GM19438 (cell line): ENCODE results near the gene PER1.

Experiments
- ATAC-seq: cut with Tn5 transposase; IDR thresholded peaks from one replicate; pipeline ENCODE4 v1.9.1; 2021; ENCODE audit warnings: low read depth; ENCODE audit not compliant: unreplicated experiment

Gene PER1

GRCh38 chr17:8142887-8143580 is 9.2 kb downstream of the PER1 start:
- ATAC-seq = no peak

- no peak for ATAC-seq
Measured at GRCh38 chr17:8142158-8142886, 9.9 kb downstream of the PER1 start.

- no peak for ATAC-seq
Measured at GRCh38 chr17:8141741-8142140, 10.5 kb downstream of the PER1 start.

- ATAC-seq = no peak
Measured at GRCh38 chr17:8141045-8141444, 11.2 kb downstream of the PER1 start.

- ATAC-seq = no peak
Measured at GRCh38 chr17:8140065-8141029, 11.9 kb downstream of the PER1 start.

- peak; percentile 82 for ATAC-seq
Measured at GRCh38 chr17:8138672-8139371, 13.4 kb downstream of the PER1 start.

GRCh38 chr17:8138374-8138671 is 13.9 kb downstream of the PER1 start:
- peak; percentile 4 for ATAC-seq

- no peak for ATAC-seq
Measured at GRCh38 chr17:8137645-8138373, 14.4 kb downstream of the PER1 start.

GRCh38 chr17:8133941-8134340 is 18.3 kb downstream of the PER1 start:
- no peak for ATAC-seq

- no peak for ATAC-seq
Measured at GRCh38 chr17:8133399-8133798, 18.8 kb downstream of the PER1 start.

GRCh38 chr17:8131844-8132441 is 20.3 kb downstream of the PER1 start:
- ATAC-seq = no peak

- no peak for ATAC-seq
Measured at GRCh38 chr17:8128125-8128784, 23.9 kb downstream of the PER1 start.

GRCh38 chr17:8126491-8127066 is 25.6 kb downstream of the PER1 start:
- ATAC-seq = no peak

GRCh38 chr17:8125947-8126490 is 26.2 kb downstream of the PER1 start:
- no peak for ATAC-seq

GRCh38 chr17:8125154-8125946 is 26.9 kb downstream of the PER1 start:
- ATAC-seq = no peak

- no peak for ATAC-seq
Measured at GRCh38 chr17:8124350-8125153, 27.7 kb downstream of the PER1 start.
